ENCODE measurements around the gene SAMD13.

Gene SAMD13, protein sequence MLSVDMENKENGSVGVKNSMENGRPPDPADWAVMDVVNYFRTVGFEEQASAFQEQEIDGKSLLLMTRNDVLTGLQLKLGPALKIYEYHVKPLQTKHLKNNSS

DNA sequence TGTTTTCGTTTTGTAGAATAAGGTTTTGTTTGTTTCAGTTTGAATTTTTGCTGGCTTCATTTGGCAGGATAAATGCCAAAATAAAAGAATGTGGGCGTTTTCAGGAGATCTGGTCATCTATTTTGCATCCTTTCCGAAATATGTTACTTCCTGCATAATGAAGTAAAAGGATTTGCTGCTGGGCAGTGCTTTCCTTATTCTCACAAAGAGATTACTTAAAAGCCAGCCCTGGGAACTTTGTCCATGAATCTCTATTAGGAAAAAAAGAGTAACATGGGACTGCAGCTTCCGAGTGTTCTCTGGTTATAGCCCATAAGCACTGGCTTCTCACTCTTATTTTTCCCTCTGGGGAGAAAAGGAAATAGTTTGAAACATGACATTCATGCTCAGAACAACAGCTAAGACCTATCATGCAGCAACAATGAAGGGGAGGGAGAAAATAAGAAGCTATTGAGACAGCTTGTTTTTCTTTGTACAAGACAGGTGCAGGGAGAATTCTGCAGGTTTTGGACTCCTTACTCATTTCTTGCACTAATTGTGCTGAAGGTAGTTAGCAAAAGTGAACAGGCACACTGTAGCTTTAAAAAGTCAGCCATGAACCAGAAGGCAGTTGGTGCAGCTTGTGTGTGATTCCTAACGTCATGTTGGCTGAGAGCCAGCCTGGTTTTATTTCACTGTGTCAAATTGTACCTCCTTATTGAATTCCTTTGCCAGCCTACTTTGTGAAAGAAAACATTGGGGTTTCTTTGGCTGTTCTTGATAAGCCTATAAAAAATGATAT is at the start of gene SAMD13:
TSS of gene SAMD13 (plus strand) at position 705 of the 781 bp plus-strand sequence. CDS start 1,527 bp downstream, outside the sequence.
- peak within 1 kb of the TSS in 4 of 5 donors; percentile 46 to 79 (median 62) for H3K9ac ChIP-seq (ENCODE audit: low read length in 5 of 5)
- H3K9me3 ChIP-seq (ENCODE audit: control insufficient read depth in 5 of 5, low read length in 5 of 5), result no peaks in the 10 kb centered on the region
- peak within 1 kb of the TSS; percentile 24 for H3K27ac ChIP-seq (ENCODE audit: low read depth, low read length)

DNA sequence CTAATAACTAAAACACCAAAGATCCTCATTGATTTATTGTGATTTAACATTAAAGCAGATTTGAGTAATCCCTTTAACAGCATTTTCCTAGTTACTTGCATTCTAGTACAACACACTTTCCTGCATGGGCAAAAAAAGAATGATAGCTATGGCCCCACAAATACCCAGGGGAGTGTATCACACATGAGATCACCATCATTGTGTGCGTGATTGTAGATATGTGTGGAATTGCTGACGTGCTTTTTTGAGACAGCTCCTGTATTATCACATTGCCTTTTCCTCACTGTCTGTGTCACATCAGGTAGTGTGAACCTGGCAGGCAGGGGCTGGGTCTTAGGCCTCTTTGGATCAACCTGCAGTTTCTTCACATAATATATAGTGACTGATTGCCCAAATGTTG is 48.5 kb upstream of the SAMD13 start:
- no peak overlapping the region for H3K4me3 ChIP-seq (ENCODE audit: low read depth in 1 of 5, low read length in 5 of 5)

More for the DNA sequence above, at the start of gene SAMD13:
- Histone ChIP-seq H3K4me3 (ENCODE audit: low read depth in 1 of 5, low read length in 5 of 5) (peak within 1 kb of the TSS; percentile 52 to 75 (median 60)), H3K36me3 (ENCODE audit: control insufficient read depth in 5 of 5, insufficient read depth in 5 of 5, low read length in 5 of 5) (no peaks in the 10 kb centered on the region), H3K4me1 (ENCODE audit: control insufficient read depth in 5 of 5, insufficient read depth in 5 of 5, low read length in 5 of 5) (peaks cover 2 to 50% (median 49%) of the 10 kb centered on the region in 5 donors), H3K27me3 (ENCODE audit: control insufficient read depth in 5 of 5, insufficient read depth in 4 of 5, low read length in 5 of 5) (no peaks in the 10 kb centered on the region)

DNA sequence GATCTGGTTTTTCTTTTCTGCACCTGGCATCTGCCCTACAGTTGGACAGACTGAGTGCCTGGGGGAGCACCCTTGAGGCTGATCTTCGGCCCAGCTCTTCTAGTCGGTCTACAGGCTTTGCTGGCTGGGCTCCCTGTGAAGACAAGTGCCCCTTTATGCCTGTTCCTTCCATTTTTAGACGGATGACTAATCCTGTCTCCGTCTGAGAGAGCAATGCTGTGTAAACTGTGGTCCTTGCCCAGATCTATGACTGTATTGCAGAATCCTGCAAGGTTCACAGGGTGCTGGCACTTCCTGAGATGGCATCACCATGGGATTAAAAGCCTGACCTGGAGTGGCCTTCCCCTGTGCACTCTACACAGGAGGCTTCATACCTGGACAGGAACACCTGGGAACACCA is 47.6 kb upstream of the SAMD13 start:
- Histone ChIP-seq H3K4me1 (ENCODE audit: control insufficient read depth in 5 of 5, insufficient read depth in 5 of 5, low read length in 5 of 5) (no peaks in the 10 kb centered on the region), H3K36me3 (ENCODE audit: control insufficient read depth in 5 of 5, insufficient read depth in 5 of 5, low read length in 5 of 5) (no peaks in the 10 kb centered on the region), H3K9ac (ENCODE audit: low read length in 5 of 5) (no peak overlapping the region), H3K9me3 (ENCODE audit: control insufficient read depth in 5 of 5, low read length in 5 of 5) (no peaks in the 10 kb centered on the region), H3K27me3 (ENCODE audit: control insufficient read depth in 5 of 5, insufficient read depth in 4 of 5, low read length in 5 of 5) (no peaks in the 10 kb centered on the region), H3K4me3 (ENCODE audit: low read depth in 1 of 5, low read length in 5 of 5) (no peak overlapping the region), H3K27ac (ENCODE audit: low read depth, low read length) (no peak overlapping the region)

More for the DNA sequence above, 48.5 kb upstream of the SAMD13 start:
- H3K27ac ChIP-seq (ENCODE audit: low read depth, low read length), result no peak overlapping the region
- no peak overlapping the region for H3K9ac ChIP-seq (ENCODE audit: low read length in 5 of 5)
- no peaks in the 10 kb centered on the region for H3K36me3 ChIP-seq (ENCODE audit: control insufficient read depth in 5 of 5, insufficient read depth in 5 of 5, low read length in 5 of 5)
- H3K27me3 ChIP-seq (ENCODE audit: control insufficient read depth in 5 of 5, insufficient read depth in 4 of 5, low read length in 5 of 5), result no peaks in the 10 kb centered on the region
- H3K9me3 ChIP-seq (ENCODE audit: control insufficient read depth in 5 of 5, low read length in 5 of 5), result no peaks in the 10 kb centered on the region
- H3K4me1 ChIP-seq (ENCODE audit: control insufficient read depth in 5 of 5, insufficient read depth in 5 of 5, low read length in 5 of 5), result no peaks in the 10 kb centered on the region

DNA sequence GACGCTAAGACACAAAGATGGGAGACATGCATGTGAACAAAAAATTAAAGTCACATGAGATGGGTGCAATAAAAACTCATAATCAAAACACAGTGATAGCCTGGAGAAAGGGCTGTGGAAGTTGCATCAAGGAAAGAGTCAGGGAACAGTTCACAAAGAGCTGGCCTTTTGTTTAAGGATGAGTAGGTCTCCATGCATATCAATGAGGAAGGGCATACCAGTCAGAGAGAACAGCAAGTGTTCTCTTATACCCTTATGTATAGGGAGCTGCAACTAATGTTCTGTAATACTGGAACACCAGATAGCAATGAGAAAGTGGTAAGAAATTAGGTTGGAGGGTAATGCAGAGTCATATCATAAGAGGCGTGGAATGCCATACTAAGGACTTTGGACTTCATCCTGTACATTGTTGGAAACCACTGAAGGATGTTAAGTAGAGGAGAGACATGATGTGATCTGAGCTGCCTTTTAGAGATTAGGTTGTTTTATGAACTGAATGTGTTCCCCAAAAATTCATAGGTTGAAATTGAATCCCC is 46.7 kb upstream of the SAMD13 start:
- Histone ChIP-seq H3K27ac (ENCODE audit: low read depth, low read length) (no peak overlapping the region), H3K4me1 (ENCODE audit: control insufficient read depth in 5 of 5, insufficient read depth in 5 of 5, low read length in 5 of 5) (no peaks in the 10 kb centered on the region), H3K36me3 (ENCODE audit: control insufficient read depth in 5 of 5, insufficient read depth in 5 of 5, low read length in 5 of 5) (no peaks in the 10 kb centered on the region), H3K9ac (ENCODE audit: low read length in 5 of 5) (no peak overlapping the region), H3K4me3 (ENCODE audit: low read depth in 1 of 5, low read length in 5 of 5) (no peak overlapping the region), H3K9me3 (ENCODE audit: control insufficient read depth in 5 of 5, low read length in 5 of 5) (no peaks in the 10 kb centered on the region), H3K27me3 (ENCODE audit: control insufficient read depth in 5 of 5, insufficient read depth in 4 of 5, low read length in 5 of 5) (no peaks in the 10 kb centered on the region)

DNA sequence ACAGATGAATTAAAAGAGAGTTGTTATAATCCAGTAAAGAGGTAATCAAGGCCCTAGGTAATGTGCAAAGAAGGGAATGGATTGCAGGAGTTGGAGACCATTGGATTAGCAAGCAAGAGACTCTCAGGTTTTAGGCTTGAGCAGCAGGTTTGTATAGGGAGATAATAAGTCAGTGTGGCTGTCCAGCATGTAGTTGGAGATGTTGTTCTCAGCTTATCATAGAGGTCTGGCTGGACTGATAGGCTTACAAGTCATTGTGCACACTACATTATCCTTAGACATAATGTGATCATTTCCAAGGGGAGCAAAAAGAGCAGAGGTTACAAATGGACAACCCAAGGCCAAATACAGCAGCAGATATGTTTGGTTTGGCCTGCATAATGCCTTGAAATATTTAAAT is 45.9 kb upstream of the SAMD13 start:
- H3K4me1 ChIP-seq (ENCODE audit: control insufficient read depth in 5 of 5, insufficient read depth in 5 of 5, low read length in 5 of 5), result no peaks in the 10 kb centered on the region
- H3K4me3 ChIP-seq (ENCODE audit: low read depth in 1 of 5, low read length in 5 of 5), result no peak overlapping the region
- H3K9ac ChIP-seq (ENCODE audit: low read length in 5 of 5), result no peak overlapping the region
- no peaks in the 10 kb centered on the region for H3K9me3 ChIP-seq (ENCODE audit: control insufficient read depth in 5 of 5, low read length in 5 of 5)
- no peak overlapping the region for H3K27ac ChIP-seq (ENCODE audit: low read depth, low read length)
- no peaks in the 10 kb centered on the region for H3K27me3 ChIP-seq (ENCODE audit: control insufficient read depth in 5 of 5, insufficient read depth in 4 of 5, low read length in 5 of 5)
- no peaks in the 10 kb centered on the region for H3K36me3 ChIP-seq (ENCODE audit: control insufficient read depth in 5 of 5, insufficient read depth in 5 of 5, low read length in 5 of 5)

DNA sequence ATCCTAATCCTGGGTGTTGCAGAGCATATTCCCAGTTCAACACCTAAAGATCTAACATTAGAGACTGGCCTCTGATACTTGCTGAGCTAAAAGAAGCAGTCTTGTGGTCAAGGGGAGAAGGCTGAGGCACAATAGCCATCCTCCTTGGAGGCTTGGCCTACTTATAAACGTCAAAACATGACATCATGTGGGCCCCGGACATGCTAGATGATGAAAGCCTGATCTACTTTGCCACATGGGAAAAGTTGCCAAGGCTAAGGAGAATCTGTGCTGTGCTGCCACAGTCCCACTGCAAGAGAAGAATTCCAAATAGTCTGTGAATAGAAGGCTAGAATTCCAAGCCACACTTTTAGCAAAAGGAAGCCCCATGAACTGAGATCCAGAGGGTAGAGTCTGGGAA is 43.9 kb upstream of the SAMD13 start:
- H3K4me1 ChIP-seq (ENCODE audit: control insufficient read depth in 5 of 5, insufficient read depth in 5 of 5, low read length in 5 of 5), result no peaks in the 10 kb centered on the region
- H3K27me3 ChIP-seq (ENCODE audit: control insufficient read depth in 5 of 5, insufficient read depth in 4 of 5, low read length in 5 of 5), result no peaks in the 10 kb centered on the region
- H3K36me3 ChIP-seq (ENCODE audit: control insufficient read depth in 5 of 5, insufficient read depth in 5 of 5, low read length in 5 of 5), result no peaks in the 10 kb centered on the region
- H3K9me3 ChIP-seq (ENCODE audit: control insufficient read depth in 5 of 5, low read length in 5 of 5), result no peaks in the 10 kb centered on the region
- H3K27ac ChIP-seq (ENCODE audit: low read depth, low read length), result no peak overlapping the region
- no peak overlapping the region for H3K4me3 ChIP-seq (ENCODE audit: low read depth in 1 of 5, low read length in 5 of 5)
- H3K9ac ChIP-seq (ENCODE audit: low read length in 5 of 5), result no peak overlapping the region

DNA sequence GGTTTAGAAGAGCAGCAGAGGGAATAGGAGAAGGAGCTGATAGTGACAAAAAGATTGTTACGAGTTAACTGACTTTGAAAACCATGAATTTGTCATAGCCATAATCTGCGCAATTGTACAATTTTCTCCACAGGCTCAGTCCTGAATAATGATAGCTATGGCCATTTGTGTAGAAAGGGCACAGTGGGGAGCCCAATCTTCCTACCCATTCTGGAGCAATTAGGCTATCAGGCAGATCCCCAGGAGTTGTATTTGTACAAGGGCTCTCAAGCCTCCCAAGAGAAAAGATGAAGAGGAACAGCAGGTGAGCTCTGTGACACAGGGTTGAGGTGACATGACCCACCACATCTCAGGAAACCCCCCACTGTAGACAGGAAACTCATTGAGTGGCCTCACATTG is 42.1 kb upstream of the SAMD13 start:
- Histone ChIP-seq H3K9me3 (ENCODE audit: control insufficient read depth in 5 of 5, low read length in 5 of 5) (no peaks in the 10 kb centered on the region), H3K27me3 (ENCODE audit: control insufficient read depth in 5 of 5, insufficient read depth in 4 of 5, low read length in 5 of 5) (no peaks in the 10 kb centered on the region), H3K4me1 (ENCODE audit: control insufficient read depth in 5 of 5, insufficient read depth in 5 of 5, low read length in 5 of 5) (no peaks in the 10 kb centered on the region)

DNA sequence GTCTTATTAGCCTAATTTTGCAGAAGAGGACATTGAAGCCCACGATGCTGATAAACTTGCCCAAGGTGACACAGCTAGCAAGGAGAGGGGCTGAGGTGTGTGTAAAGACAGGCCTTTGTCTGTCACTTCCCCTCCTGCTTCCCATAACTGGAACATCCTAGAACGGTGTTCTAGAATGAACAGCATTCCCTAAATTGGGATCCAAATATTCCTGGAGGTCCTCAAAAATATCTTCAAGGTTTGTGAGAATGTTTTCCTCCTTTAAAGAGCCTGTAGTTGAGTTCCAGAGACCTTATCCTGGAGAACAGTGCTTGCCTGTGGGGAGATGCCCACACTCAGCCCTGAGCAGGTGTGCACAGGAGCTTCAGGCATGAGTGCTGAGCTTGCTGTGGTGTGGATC is 41.5 kb upstream of the SAMD13 start:
- H3K4me1 ChIP-seq (ENCODE audit: control insufficient read depth in 5 of 5, insufficient read depth in 5 of 5, low read length in 5 of 5), result no peaks in the 10 kb centered on the region
- no peaks in the 10 kb centered on the region for H3K36me3 ChIP-seq (ENCODE audit: control insufficient read depth in 5 of 5, insufficient read depth in 5 of 5, low read length in 5 of 5)
- no peak overlapping the region for H3K9ac ChIP-seq (ENCODE audit: low read length in 5 of 5)
- H3K27me3 ChIP-seq (ENCODE audit: control insufficient read depth in 5 of 5, insufficient read depth in 4 of 5, low read length in 5 of 5), result no peaks in the 10 kb centered on the region
- H3K4me3 ChIP-seq (ENCODE audit: low read depth in 1 of 5, low read length in 5 of 5), result no peak overlapping the region
- H3K9me3 ChIP-seq (ENCODE audit: control insufficient read depth in 5 of 5, low read length in 5 of 5), result no peaks in the 10 kb centered on the region
- no peak overlapping the region for H3K27ac ChIP-seq (ENCODE audit: low read depth, low read length)

More for the DNA sequence above, 42.1 kb upstream of the SAMD13 start:
- Histone ChIP-seq H3K36me3 (ENCODE audit: control insufficient read depth in 5 of 5, insufficient read depth in 5 of 5, low read length in 5 of 5) (no peaks in the 10 kb centered on the region), H3K9ac (ENCODE audit: low read length in 5 of 5) (no peak overlapping the region), H3K4me3 (ENCODE audit: low read depth in 1 of 5, low read length in 5 of 5) (no peak overlapping the region), H3K27ac (ENCODE audit: low read depth, low read length) (no peak overlapping the region)

DNA sequence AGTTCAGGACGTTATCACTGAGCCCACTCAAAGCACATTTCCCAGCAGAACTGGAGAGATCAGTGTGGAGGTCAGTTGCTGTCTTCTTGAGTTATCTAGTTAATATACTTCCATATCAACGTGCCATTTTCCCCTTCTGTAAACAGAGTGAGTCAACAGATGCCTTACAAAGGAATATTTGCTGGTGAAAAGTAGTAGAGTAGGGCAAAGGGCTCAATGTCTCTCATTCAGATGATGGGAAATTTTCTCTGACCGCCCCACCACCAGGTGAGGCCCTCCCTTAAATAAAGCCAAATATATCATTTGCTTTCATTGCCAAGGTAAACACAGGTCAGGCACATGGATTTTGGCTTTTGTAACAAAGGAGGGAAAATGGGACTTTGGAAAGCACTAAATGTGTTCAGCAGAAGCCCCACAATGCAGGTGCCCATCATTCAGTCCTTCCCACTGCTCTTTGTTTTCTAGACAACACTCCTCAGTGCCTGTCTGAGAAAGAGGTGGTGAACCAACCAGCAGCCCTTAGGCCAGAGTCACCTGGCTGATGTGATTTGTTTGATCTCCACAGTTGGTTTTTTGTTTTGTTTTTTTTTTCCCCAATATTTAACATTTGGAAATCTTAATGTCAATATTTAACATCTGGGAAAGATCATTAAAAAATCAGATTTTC is 40.5 kb upstream of the SAMD13 start:
- no peak overlapping the region for H3K27ac ChIP-seq (ENCODE audit: low read depth, low read length)

DNA sequence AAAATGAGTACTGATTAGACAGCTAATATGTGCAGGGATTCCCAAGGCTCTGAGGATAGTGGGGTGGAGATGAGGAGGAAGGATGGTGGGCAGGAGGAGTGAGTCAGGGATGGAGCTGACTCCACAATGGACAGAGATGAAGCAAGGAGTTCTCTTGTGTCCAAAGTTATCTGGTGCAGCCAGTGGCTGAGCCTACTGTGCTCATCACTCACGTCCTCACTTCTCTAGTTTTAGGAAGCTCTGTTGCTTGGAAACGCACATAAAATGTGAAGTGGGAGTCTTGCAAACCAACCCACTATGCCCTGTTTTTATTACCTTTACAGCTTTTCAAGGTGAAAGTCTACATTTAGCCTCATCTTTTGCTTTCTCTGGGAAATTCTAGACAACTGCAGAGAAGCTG is 36.5 kb upstream of the SAMD13 start:
- no peaks in the 10 kb centered on the region for H3K4me1 ChIP-seq (ENCODE audit: control insufficient read depth in 5 of 5, insufficient read depth in 5 of 5, low read length in 5 of 5)
- no peaks in the 10 kb centered on the region for H3K9me3 ChIP-seq (ENCODE audit: control insufficient read depth in 5 of 5, low read length in 5 of 5)
- no peaks in the 10 kb centered on the region for H3K36me3 ChIP-seq (ENCODE audit: control insufficient read depth in 5 of 5, insufficient read depth in 5 of 5, low read length in 5 of 5)
- no peak overlapping the region for H3K4me3 ChIP-seq (ENCODE audit: low read depth in 1 of 5, low read length in 5 of 5)
- no peaks in the 10 kb centered on the region for H3K27me3 ChIP-seq (ENCODE audit: control insufficient read depth in 5 of 5, insufficient read depth in 4 of 5, low read length in 5 of 5)
- no peak overlapping the region for H3K9ac ChIP-seq (ENCODE audit: low read length in 5 of 5)
- no peak overlapping the region for H3K27ac ChIP-seq (ENCODE audit: low read depth, low read length)

More for the DNA sequence above, 40.5 kb upstream of the SAMD13 start:
- Histone ChIP-seq H3K36me3 (ENCODE audit: control insufficient read depth in 5 of 5, insufficient read depth in 5 of 5, low read length in 5 of 5) (no peaks in the 10 kb centered on the region), H3K27me3 (ENCODE audit: control insufficient read depth in 5 of 5, insufficient read depth in 4 of 5, low read length in 5 of 5) (no peaks in the 10 kb centered on the region), H3K4me3 (ENCODE audit: low read depth in 1 of 5, low read length in 5 of 5) (no peak overlapping the region), H3K4me1 (ENCODE audit: control insufficient read depth in 5 of 5, insufficient read depth in 5 of 5, low read length in 5 of 5) (no peaks in the 10 kb centered on the region), H3K9ac (ENCODE audit: low read length in 5 of 5) (no peak overlapping the region), H3K9me3 (ENCODE audit: control insufficient read depth in 5 of 5, low read length in 5 of 5) (no peaks in the 10 kb centered on the region)

Measured in subcutaneous abdominal adipose tissue (tissue), 5 donors.